ENCODE measurements around the gene CCSER1.
"Not testable (repeated sequence)": the region's sequence is repeated elsewhere in the genome, so short reads cannot be mapped to it uniquely, and the experiment has no call there.

The CCSER1 gene

GRCh38 chr4:90889171-90889570 is 762.0 kb downstream of the CCSER1 start:
- Histone ChIP-seq H3K36me3 (ENCODE audit: insufficient read depth, low read length) (no peaks in the 10 kb centered on the region), H3K4me3 (no peak overlapping the region), H3K27ac (no peak overlapping the region), H3K9ac (ENCODE audit: insufficient read length) (no peak overlapping the region), H3K9me3 (ENCODE audit: low read depth, low read length) (no peaks in the 10 kb centered on the region)
- TF ChIP-seq FOXP2 (optimal IDR thresholded peaks at IDR 0.05; ENCODE audit: control extremely low read depth, extremely low read length, insufficient read depth) = no peak
- DNase-seq (ENCODE audit: low read depth, low spot score) = no peak

- not testable (repeated sequence) for DNase-seq (ENCODE audit: low read depth, low spot score); H3K36me3 ChIP-seq (ENCODE audit: insufficient read depth, low read length); H3K27ac ChIP-seq
Observed at GRCh38 chr4:90903413-90903812, 776.2 kb downstream of the CCSER1 start.

GRCh38 chr4:90904021-90904420 is 776.8 kb downstream of the CCSER1 start:
- H3K27ac ChIP-seq = no peak overlapping the region

More at GRCh38 chr4:90903413-90903812, 776.2 kb downstream of the CCSER1 start:
- not testable (repeated sequence) for H3K9ac ChIP-seq (ENCODE audit: insufficient read length); H3K9me3 ChIP-seq (ENCODE audit: low read depth, low read length); H3K4me3 ChIP-seq

GRCh38 chr4:90906239-90906638 is 779.0 kb downstream of the CCSER1 start:
- no peak for DNase-seq (ENCODE audit: low read depth, low spot score)
- Histone ChIP-seq H3K9me3 (ENCODE audit: low read depth, low read length) (no peaks in the 10 kb centered on the region), H3K36me3 (ENCODE audit: insufficient read depth, low read length) (no peaks in the 10 kb centered on the region), H3K4me3 (no peak overlapping the region), H3K9ac (ENCODE audit: insufficient read length) (no peak overlapping the region), H3K27ac (no peak overlapping the region)
- TF ChIP-seq POLR2AphosphoS5 (IDR thresholded peaks at IDR 0.05; ENCODE audit: borderline replicate concordance, low read depth, low read length) (no peak), FOXP2 (optimal IDR thresholded peaks at IDR 0.05; ENCODE audit: control extremely low read depth, extremely low read length, insufficient read depth) (no peak), EZH2 (IDR thresholded peaks at IDR 0.05) (no peak)

More at GRCh38 chr4:90904021-90904420, 776.8 kb downstream of the CCSER1 start:
- TF ChIP-seq POLR2AphosphoS5 (IDR thresholded peaks at IDR 0.05; ENCODE audit: borderline replicate concordance, low read depth, low read length) = no peak
- no peak for TF ChIP-seq EZH2 (IDR thresholded peaks at IDR 0.05)
- no peak for TF ChIP-seq FOXP2 (optimal IDR thresholded peaks at IDR 0.05; ENCODE audit: control extremely low read depth, extremely low read length, insufficient read depth)
- Histone ChIP-seq H3K36me3 (ENCODE audit: insufficient read depth, low read length) (no peaks in the 10 kb centered on the region), H3K9me3 (ENCODE audit: low read depth, low read length) (no peaks in the 10 kb centered on the region), H3K9ac (ENCODE audit: insufficient read length) (no peak overlapping the region), H3K4me3 (no peak overlapping the region)
- no peak for DNase-seq (ENCODE audit: low read depth, low spot score)

GRCh38 chr4:90911724-90912434 is 784.7 kb downstream of the CCSER1 start:
- not testable (repeated sequence) for H3K9ac ChIP-seq (ENCODE audit: insufficient read length); DNase-seq (ENCODE audit: low read depth, low spot score)

GRCh38 chr4:90922174-90922573 is 795.0 kb downstream of the CCSER1 start:
- Histone ChIP-seq H3K36me3 (ENCODE audit: insufficient read depth, low read length) (no peaks in the 10 kb centered on the region), H3K27ac (no peak overlapping the region), H3K4me3 (no peak overlapping the region), H3K9me3 (ENCODE audit: low read depth, low read length) (no peaks in the 10 kb centered on the region), H3K9ac (ENCODE audit: insufficient read length) (no peak overlapping the region)
- TF ChIP-seq FOXP2 (optimal IDR thresholded peaks at IDR 0.05; ENCODE audit: control extremely low read depth, extremely low read length, insufficient read depth) = no peak
- TF ChIP-seq EZH2 (IDR thresholded peaks at IDR 0.05) = no peak
- no peak for TF ChIP-seq POLR2AphosphoS5 (IDR thresholded peaks at IDR 0.05; ENCODE audit: borderline replicate concordance, low read depth, low read length)
- DNase-seq (ENCODE audit: low read depth, low spot score) = no peak

More at GRCh38 chr4:90911724-90912434, 784.7 kb downstream of the CCSER1 start:
- not testable (repeated sequence) for H3K4me3 ChIP-seq; H3K9me3 ChIP-seq (ENCODE audit: low read depth, low read length); H3K36me3 ChIP-seq (ENCODE audit: insufficient read depth, low read length); H3K27ac ChIP-seq

GRCh38 chr4:90926957-90927356 is 799.8 kb downstream of the CCSER1 start:
- no peaks in the 10 kb centered on the region for H3K9me3 ChIP-seq (ENCODE audit: low read depth, low read length)
- TF ChIP-seq EZH2 (IDR thresholded peaks at IDR 0.05) = no peak
- no peak for TF ChIP-seq FOXP2 (optimal IDR thresholded peaks at IDR 0.05; ENCODE audit: control extremely low read depth, extremely low read length, insufficient read depth)
- no peak for TF ChIP-seq POLR2AphosphoS5 (IDR thresholded peaks at IDR 0.05; ENCODE audit: borderline replicate concordance, low read depth, low read length)
- no peak for DNase-seq (ENCODE audit: low read depth, low spot score)
- no peak overlapping the region for H3K4me3 ChIP-seq
- no peak overlapping the region for H3K9ac ChIP-seq (ENCODE audit: insufficient read length)
- H3K27ac ChIP-seq = no peak overlapping the region
- no peaks in the 10 kb centered on the region for H3K36me3 ChIP-seq (ENCODE audit: insufficient read depth, low read length)

GRCh38 chr4:90943311-90943710 is 816.1 kb downstream of the CCSER1 start:
- Histone ChIP-seq H3K9me3 (ENCODE audit: low read depth, low read length) (no peaks in the 10 kb centered on the region), H3K9ac (ENCODE audit: insufficient read length) (no peak overlapping the region), H3K4me3 (no peak overlapping the region), H3K27ac (no peak overlapping the region), H3K36me3 (ENCODE audit: insufficient read depth, low read length) (no peaks in the 10 kb centered on the region)
- no peak for DNase-seq (ENCODE audit: low read depth, low spot score)
- no peak for TF ChIP-seq EZH2 (IDR thresholded peaks at IDR 0.05)
- TF ChIP-seq POLR2AphosphoS5 (IDR thresholded peaks at IDR 0.05; ENCODE audit: borderline replicate concordance, low read depth, low read length) = no peak
- no peak for TF ChIP-seq FOXP2 (optimal IDR thresholded peaks at IDR 0.05; ENCODE audit: control extremely low read depth, extremely low read length, insufficient read depth)

GRCh38 chr4:90946945-90947344 is 819.8 kb downstream of the CCSER1 start:
- DNase-seq (ENCODE audit: low read depth, low spot score) = no peak
- Histone ChIP-seq H3K27ac (no peak overlapping the region), H3K9me3 (ENCODE audit: low read depth, low read length) (no peaks in the 10 kb centered on the region), H3K4me3 (no peak overlapping the region), H3K9ac (ENCODE audit: insufficient read length) (no peak overlapping the region), H3K36me3 (ENCODE audit: insufficient read depth, low read length) (no peaks in the 10 kb centered on the region)
- no peak for TF ChIP-seq POLR2AphosphoS5 (IDR thresholded peaks at IDR 0.05; ENCODE audit: borderline replicate concordance, low read depth, low read length)
- TF ChIP-seq FOXP2 (optimal IDR thresholded peaks at IDR 0.05; ENCODE audit: control extremely low read depth, extremely low read length, insufficient read depth) = no peak
- no peak for TF ChIP-seq EZH2 (IDR thresholded peaks at IDR 0.05)

Measured in SK-N-MC (cell line).